ENCODE data around the gene MYO7A. TPM values are rescaled to one million over a fixed set of nuclear protein-coding genes. Genes with fewer than 3 reads are reported as not detected.

MYO7A gene
- total and polyA plus RNA-seq, 2 experiments from 2014 or later = 1.8 to 5.4 TPM

DNA sequence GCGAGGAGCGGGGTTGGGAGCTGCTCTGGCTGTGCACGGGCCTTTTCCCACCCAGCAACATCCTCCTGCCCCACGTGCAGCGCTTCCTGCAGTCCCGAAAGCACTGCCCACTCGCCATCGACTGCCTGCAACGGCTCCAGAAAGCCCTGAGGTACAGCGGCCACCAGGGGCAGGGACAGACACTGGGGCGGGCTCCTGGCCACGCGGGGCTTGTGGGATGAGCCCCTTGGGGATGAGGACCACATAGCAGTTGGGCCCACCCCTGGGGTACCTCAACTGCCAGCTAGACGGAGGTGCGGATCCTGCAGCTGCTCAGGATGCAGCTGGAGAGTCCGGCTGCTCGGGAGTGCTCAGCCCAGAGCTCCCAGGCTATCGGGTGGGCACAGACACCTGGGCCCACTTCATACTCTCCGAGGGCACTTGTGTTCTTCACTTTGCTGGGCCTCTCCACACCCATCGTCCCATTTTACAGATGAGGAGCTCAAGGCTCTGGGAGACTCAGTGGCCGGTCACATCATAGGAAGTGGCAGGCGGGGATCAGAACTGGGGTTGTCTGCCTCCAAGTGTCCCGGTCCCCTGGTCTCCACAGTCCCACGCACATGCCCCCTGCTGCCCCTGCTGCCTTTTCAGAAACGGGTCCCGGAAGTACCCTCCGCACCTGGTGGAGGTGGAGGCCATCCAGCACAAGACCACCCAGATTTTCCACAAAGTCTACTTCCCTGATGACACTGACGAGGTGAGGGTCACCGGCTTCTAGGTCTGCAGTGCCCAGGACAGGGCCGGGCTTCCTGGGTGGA, 77.6 kb downstream of the MYO7A start:
- H3K4me3 Mint-ChIP-seq = no peak overlapping the region
- no peaks in the 10 kb centered on the region for H4K20me1 ChIP-seq (replicated peaks; ENCODE audit: insufficient read depth)
- H3K36me3 ChIP-seq (ENCODE audit: insufficient read depth) = no peaks in the 10 kb centered on the region
- H3F3A ChIP-seq (replicated peaks; ENCODE audit: low read depth) = no peaks in the 10 kb centered on the region
- H2AFZ ChIP-seq = no peak overlapping the region
- peak; percentile 25; the same call in 2 of the 3 replicates for ATAC-seq
- H3K79me2 ChIP-seq (replicated peaks; ENCODE audit: insufficient read depth) = no peaks in the 10 kb centered on the region
- H3K4me2 ChIP-seq = no peak overlapping the region
- TF ChIP-seq, protein P1, sequence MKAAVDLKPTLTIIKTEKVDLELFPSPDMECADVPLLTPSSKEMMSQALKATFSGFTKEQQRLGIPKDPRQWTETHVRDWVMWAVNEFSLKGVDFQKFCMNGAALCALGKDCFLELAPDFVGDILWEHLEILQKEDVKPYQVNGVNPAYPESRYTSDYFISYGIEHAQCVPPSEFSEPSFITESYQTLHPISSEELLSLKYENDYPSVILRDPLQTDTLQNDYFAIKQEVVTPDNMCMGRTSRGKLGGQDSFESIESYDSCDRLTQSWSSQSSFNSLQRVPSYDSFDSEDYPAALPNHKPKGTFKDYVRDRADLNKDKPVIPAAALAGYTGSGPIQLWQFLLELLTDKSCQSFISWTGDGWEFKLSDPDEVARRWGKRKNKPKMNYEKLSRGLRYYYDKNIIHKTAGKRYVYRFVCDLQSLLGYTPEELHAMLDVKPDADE (IDR thresholded peaks at IDR 0.05) = no peak
- TF ChIP-seq NANOG (IDR thresholded peaks at IDR 0.05; ENCODE audit: borderline replicate concordance) (no peak), JUNB (IDR thresholded peaks at IDR 0.05; ENCODE audit: unreplicated experiment) (no peak), ZNF114 (CRISPR knock-in tag; IDR thresholded peaks at IDR 0.05) (no peak), ZNF331 (CRISPR knock-in tag; IDR thresholded peaks at IDR 0.05; ENCODE audit: low read depth) (no peak)
- H3K27me3 ChIP-seq (ENCODE audit: insufficient read depth) = no peaks in the 10 kb centered on the region
- H3K9me3 Mint-ChIP-seq = no peaks in the 10 kb centered on the region
- no peak overlapping the region for H3K27ac ChIP-seq (ENCODE audit: low read depth)
- peaks cover 10% of the 10 kb centered on the region for H3K27me3 Mint-ChIP-seq (ENCODE audit: insufficient read depth, low read depth, poor library complexity)
- DNase-seq (ENCODE audit: low spot score) = peak; percentile 25
- no peak overlapping the region for H3K4me3 ChIP-seq
- no peaks in the 10 kb centered on the region for H3K4me1 ChIP-seq (ENCODE audit: insufficient read depth)
- peaks cover 3% of the 10 kb centered on the region; the same call in 1 of the 3 replicates for H3K4me1 Mint-ChIP-seq
- H3K36me3 Mint-ChIP-seq (ENCODE audit: low read depth) = no peaks in the 10 kb centered on the region; the same call in 2 of the 3 replicates
- no peaks in the 10 kb centered on the region for H3K9me2 ChIP-seq (ENCODE audit: insufficient read depth)
- H3K27ac Mint-ChIP-seq = no peak overlapping the region

DNA sequence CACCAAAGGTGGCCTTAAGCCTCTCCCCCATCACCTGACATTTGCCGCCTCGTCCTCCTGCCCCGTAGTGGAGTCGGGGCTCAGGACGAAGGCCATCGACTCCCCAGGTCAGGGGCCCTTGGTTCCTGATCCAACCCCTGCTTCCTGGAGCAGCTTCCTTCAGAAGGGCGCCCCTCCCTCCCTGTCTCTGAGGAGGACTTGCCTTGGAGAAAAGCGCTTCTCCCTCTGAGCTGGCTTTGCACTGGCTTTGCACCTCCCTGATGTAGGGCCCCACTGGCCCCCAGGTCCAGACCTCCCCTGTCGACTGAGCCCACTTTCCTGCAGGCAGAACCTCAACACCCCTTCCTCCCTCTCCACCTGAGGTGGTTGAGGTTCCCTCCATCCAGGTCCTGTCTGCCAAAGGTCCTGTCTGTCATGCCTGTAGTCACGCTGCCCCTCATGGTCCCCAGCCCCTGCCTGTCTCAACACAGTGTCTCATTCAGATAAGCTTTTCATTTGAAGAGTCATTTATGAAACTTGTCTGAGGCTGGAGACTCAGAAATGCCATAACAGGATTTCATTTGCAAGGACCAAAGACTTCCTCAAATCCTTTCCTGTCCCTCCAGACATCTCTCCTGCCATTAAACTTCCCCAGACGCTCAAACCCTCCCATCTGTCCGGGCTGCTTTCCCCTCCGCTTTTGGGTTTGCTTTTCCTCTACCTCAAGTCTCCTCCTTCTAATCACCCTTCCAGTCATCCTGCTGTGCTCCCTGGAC, 78.4 kb downstream of the MYO7A start:
- Mint-ChIP-seq H3K36me3 (ENCODE audit: low read depth) (no peaks in the 10 kb centered on the region), H3K27me3 (ENCODE audit: insufficient read depth, low read depth, poor library complexity) (peaks cover 8% of the 10 kb centered on the region), H3K27ac (no peak overlapping the region), H3K4me3 (no peak overlapping the region), H3K4me1 (peaks cover 3% of the 10 kb centered on the region; the same call in 1 of the 3 replicates), H3K9me3 (no peaks in the 10 kb centered on the region)
- H2AFZ ChIP-seq = no peak overlapping the region
- no peaks in the 10 kb centered on the region for H3K27me3 ChIP-seq (ENCODE audit: insufficient read depth)
- DNase-seq (ENCODE audit: low spot score) (no peak), ATAC-seq (no peak)
- H3K4me2 ChIP-seq = no peak overlapping the region
- H4K20me1 ChIP-seq (replicated peaks; ENCODE audit: insufficient read depth) = no peaks in the 10 kb centered on the region
- no peaks in the 10 kb centered on the region for H3K9me2 ChIP-seq (ENCODE audit: insufficient read depth)
- H3K36me3 ChIP-seq (ENCODE audit: insufficient read depth) = no peaks in the 10 kb centered on the region
- no peaks in the 10 kb centered on the region for H3K4me1 ChIP-seq (ENCODE audit: insufficient read depth)
- H3K4me3 ChIP-seq = no peak overlapping the region
- no peaks in the 10 kb centered on the region for H3K79me2 ChIP-seq (replicated peaks; ENCODE audit: insufficient read depth)
- no peak overlapping the region for H3K27ac ChIP-seq (ENCODE audit: low read depth)
- no peaks in the 10 kb centered on the region for H3F3A ChIP-seq (replicated peaks; ENCODE audit: low read depth)
- no peak for TF ChIP-seq NANOG (IDR thresholded peaks at IDR 0.05; ENCODE audit: borderline replicate concordance)

DNA sequence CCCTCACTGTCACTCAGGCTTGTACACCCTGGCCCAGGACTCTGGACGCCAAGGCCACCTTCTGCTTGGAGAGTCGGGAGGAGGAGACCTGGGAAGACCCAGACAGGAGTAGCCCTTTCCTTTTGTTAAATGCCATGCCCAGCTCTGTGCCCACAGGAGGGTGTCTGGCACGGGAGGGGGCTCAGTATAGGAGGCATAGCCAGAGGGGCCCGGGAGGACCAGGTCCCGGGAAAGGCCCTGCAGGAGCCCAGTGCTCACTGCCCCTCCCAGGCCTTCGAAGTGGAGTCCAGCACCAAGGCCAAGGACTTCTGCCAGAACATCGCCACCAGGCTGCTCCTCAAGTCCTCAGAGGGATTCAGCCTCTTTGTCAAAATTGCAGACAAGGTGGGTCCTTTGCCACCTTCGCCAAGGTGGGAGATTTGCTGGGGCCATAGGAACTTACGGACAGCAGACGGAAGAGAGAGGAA, 79.0 kb downstream of the MYO7A start:
- no peaks in the 10 kb centered on the region for H4K20me1 ChIP-seq (replicated peaks; ENCODE audit: insufficient read depth)
- H3K27me3 Mint-ChIP-seq (ENCODE audit: insufficient read depth, low read depth, poor library complexity) = peaks cover 8% of the 10 kb centered on the region
- no peaks in the 10 kb centered on the region for H3K79me2 ChIP-seq (replicated peaks; ENCODE audit: insufficient read depth)
- no peaks in the 10 kb centered on the region for H3F3A ChIP-seq (replicated peaks; ENCODE audit: low read depth)
- no peak overlapping the region for H3K4me3 ChIP-seq
- no peak overlapping the region for H3K4me3 Mint-ChIP-seq
- H3K4me1 Mint-ChIP-seq = peaks cover 3% of the 10 kb centered on the region; the same call in 1 of the 3 replicates
- no peak overlapping the region for H3K4me2 ChIP-seq
- no peaks in the 10 kb centered on the region for H3K36me3 Mint-ChIP-seq (ENCODE audit: low read depth)
- no peak for DNase-seq (ENCODE audit: low spot score)
- no peak for ATAC-seq
- H3K4me1 ChIP-seq (ENCODE audit: insufficient read depth) = no peaks in the 10 kb centered on the region
- H3K36me3 ChIP-seq (ENCODE audit: insufficient read depth) = no peaks in the 10 kb centered on the region
- H3K9me3 Mint-ChIP-seq = no peaks in the 10 kb centered on the region; the same call in 2 of the 3 replicates
- no peaks in the 10 kb centered on the region for H3K27me3 ChIP-seq (ENCODE audit: insufficient read depth)
- no peak overlapping the region for H2AFZ ChIP-seq
- no peak overlapping the region for H3K27ac Mint-ChIP-seq
- no peak overlapping the region for H3K27ac ChIP-seq (ENCODE audit: low read depth)
- no peaks in the 10 kb centered on the region for H3K9me2 ChIP-seq (ENCODE audit: insufficient read depth)
- no peak for TF ChIP-seq ZNF114 (CRISPR knock-in tag; IDR thresholded peaks at IDR 0.05)
- no peak for TF ChIP-seq EZH2 (IDR thresholded peaks at IDR 0.05; ENCODE audit: low read depth, unreplicated experiment)
- TF ChIP-seq, protein P2, sequence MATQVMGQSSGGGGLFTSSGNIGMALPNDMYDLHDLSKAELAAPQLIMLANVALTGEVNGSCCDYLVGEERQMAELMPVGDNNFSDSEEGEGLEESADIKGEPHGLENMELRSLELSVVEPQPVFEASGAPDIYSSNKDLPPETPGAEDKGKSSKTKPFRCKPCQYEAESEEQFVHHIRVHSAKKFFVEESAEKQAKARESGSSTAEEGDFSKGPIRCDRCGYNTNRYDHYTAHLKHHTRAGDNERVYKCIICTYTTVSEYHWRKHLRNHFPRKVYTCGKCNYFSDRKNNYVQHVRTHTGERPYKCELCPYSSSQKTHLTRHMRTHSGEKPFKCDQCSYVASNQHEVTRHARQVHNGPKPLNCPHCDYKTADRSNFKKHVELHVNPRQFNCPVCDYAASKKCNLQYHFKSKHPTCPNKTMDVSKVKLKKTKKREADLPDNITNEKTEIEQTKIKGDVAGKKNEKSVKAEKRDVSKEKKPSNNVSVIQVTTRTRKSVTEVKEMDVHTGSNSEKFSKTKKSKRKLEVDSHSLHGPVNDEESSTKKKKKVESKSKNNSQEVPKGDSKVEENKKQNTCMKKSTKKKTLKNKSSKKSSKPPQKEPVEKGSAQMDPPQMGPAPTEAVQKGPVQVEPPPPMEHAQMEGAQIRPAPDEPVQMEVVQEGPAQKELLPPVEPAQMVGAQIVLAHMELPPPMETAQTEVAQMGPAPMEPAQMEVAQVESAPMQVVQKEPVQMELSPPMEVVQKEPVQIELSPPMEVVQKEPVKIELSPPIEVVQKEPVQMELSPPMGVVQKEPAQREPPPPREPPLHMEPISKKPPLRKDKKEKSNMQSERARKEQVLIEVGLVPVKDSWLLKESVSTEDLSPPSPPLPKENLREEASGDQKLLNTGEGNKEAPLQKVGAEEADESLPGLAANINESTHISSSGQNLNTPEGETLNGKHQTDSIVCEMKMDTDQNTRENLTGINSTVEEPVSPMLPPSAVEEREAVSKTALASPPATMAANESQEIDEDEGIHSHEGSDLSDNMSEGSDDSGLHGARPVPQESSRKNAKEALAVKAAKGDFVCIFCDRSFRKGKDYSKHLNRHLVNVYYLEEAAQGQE (IDR thresholded peaks at IDR 0.05; ENCODE audit: unreplicated experiment) = no peak
- no peak for TF ChIP-seq ZNF331 (CRISPR knock-in tag; IDR thresholded peaks at IDR 0.05; ENCODE audit: low read depth)
- no peak for TF ChIP-seq CREB1 (CRISPR knock-in tag; IDR thresholded peaks at IDR 0.05; ENCODE audit: low read depth)
- no peak for TF ChIP-seq POLR2AphosphoS5 (IDR thresholded peaks at IDR 0.05; ENCODE audit: low read depth)
- no peak for TF ChIP-seq NANOG (IDR thresholded peaks at IDR 0.05; ENCODE audit: borderline replicate concordance)
- no peak for TF ChIP-seq STAT1 (IDR thresholded peaks at IDR 0.05; ENCODE audit: unreplicated experiment)
- TF ChIP-seq JUNB (IDR thresholded peaks at IDR 0.05; ENCODE audit: unreplicated experiment) = no peak
- TF ChIP-seq, protein P1 (IDR thresholded peaks at IDR 0.05) = no peak
